Non-pigmented ciliary epithelial cell (primary cell): Measurements from ENCODE around the gene BLMH.

Experiments used
- DNase-seq: peaks from one replicate; pipeline ENCODE4 v3.0.0-alpha.2; 2010; ENCODE audit warnings: low read depth

BLMH gene

DNA sequence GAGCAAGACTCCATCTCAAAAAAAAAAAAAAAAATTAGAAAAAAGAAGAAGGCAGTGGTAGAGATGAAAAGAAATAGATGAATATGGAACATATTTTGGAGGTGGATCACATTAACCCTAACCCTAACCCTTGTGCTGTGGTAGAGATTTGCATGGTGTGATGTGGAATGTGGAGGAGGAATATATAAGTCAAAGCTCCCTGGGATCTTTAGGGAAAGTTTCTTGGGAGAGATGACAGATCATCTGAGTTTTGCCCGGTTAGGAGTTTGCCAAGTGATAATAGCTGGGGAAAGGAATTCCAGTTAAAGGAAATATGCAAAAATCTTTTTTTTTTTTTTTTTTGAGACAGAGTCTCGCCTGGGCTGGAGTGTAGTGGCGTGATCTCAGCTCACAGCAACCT lies 13.0 kb upstream of the BLMH start:
- DNase-seq, result no peak

DNA sequence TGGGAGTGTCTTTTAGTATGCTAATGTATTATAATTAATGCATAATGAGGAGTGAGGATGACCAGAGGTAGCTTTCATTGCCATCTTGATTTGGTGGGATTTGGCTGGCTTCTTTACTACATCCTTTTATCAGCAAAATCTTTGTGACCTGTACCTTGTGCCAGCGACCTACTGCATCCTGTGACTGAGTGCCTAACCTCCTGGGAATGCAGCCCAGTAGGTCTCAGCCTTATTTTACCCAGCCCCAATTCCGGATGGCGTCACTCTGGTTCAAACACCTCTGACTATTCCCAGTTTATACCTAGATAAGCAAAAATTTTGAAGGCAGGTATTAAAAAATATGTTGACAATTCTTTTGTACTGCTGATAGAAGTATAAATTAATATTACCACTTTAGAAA lies 10.5 kb upstream of the BLMH start:
- no peak for DNase-seq

DNA sequence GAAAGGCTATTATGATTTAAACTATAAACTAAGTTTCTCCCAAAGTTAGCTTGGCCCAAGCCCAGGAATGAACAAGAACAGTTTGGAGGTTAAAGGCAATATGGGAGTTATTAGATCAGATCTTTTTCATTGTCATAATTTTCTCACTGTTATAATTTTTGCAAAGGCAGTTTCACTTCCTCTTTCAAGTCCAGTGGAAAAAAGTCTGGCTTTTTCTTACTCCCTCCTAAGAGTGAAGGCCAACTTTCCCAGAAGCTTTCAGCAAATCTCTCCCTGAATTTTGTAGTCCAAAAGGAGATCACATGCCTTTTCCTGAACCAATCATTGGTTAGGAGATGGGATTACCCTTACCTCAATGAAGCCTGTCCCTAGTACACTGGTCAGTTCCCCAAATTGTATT lies 9.1 kb upstream of the BLMH start:
- DNase-seq, result no peak

DNA sequence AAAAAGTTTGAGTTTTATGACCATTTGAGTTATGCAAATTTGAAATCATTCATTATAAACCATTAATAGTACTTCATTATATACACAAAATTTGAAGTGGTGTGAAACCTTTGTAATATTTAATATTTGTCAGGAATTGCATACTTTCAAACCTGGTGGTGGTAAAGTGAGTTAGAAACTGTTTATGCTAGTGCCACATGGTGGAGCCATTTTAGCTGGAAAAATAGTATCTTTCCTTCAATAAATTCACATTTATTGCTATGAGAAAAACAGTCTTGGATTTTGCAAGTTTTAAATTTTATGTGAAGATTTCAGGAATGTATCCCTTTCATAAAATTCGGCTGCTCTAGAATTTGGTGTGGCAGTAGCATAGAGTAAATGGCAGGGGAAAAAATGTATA lies 7.3 kb upstream of the BLMH start:
- no peak for DNase-seq

DNA sequence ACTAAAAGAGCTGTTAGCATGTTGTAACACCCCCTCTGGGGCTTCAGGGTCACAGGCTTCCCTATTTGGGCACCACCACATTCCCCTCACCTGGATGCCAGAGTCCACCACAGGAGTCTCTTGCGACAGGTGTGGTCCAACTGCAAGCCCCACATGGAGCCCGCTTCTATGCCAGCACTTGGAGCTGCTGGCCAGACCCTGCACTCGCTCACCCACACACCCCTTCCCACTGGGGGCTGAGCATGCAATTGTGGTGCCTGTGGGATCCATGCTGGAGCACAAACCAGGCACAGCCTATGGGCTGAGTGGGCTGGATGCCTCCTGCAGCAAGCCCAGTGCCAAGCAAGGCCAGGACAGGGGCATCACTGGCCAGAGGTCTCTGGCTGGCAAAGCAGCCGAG lies 6.0 kb upstream of the BLMH start:
- DNase-seq, result no peak

DNA sequence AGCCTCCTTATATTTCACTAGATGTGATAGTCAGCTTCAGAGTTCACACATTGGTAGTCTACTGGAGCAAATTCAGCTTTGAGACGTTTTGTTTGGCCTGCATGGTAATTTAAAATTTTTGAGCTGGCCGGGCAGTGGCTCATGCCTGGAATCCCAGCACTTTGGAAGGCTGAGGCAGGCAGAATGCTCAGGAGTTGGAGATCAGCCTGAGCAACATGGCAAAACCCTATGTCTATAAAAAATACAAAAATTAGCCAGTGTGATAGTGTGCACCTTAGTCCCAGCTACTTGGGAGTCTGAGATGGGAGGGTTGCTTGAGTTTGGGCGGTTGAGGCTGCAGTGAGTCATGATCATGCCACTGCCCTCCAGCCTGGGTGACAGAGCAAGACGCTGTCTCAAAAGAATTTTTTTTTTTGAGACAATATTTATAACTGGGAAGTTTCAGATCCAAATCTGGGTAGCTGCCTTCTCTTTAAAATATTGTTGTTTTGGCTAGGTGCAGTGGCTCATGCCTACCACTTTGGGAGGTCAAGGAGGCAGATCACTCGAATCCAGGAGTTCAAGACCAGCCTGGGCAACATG lies 4.8 kb upstream of the BLMH start:
- no peak for DNase-seq

DNA sequence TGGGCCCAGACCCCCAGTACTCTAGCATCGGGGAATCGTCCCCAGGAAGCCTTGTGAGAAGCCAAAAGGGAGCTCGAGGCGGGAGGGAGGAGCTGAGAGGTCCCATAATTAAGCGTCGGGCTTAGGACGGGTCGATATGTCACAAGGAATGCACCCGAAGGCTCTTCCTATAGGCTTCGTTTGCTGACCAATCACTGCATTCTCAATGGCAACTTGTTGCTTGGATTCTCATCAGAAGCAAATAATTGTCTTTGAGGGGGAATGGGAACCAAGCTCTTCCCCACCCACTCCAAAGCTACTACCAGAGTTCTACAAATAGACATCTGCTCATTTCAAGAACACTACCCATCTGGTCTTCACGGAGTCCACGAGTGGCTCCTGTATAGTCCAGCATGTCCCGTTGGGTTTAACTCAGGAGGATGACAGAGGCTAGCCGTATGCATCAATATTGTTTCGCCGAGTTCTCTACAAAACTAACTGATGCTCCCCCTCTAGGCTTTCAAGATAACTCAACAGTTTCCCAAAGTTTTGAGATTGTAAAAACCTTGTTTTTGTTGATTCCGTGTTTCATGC lies 628 bp upstream of the BLMH start:
- DNase-seq, result no peak

DNA sequence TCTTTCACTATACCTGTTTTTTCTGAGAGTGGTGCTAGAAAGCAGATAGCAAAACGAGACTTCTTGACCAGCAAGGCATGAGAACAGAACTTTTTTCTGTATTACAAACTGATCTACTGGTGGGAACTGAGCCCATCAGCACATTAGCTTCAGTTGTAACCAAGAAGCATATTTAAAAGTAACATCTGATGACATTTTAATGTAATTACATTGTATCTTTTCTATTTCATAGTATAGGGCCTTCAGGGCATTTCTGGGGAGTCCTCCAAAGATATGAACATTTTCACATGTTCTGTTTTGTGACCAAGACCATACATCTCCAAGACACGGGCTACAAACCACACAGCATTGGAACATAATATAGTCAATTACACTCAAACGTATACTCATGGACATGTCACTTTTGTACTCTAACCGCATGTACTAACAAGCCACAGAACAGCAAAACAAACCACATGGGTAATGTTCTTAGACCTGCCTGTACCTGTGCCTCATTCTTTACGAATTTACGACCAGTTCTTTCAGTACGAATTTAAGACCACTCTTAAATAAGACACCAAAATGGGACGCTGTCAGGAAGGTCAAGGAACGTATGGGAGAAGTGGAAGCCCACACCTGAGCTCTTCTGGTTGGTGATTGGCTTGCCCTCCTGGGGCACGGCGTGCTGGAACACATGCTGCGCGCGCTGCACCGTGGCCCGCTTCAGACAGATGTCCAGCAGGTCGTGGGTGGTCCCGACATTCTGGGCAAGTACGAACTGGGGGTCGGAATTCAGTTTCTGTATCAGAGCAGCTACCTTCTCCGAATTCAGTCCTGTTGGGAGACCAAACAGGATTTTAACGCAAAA lies 825 bp downstream of the BLMH start:
- no peak for DNase-seq

DNA sequence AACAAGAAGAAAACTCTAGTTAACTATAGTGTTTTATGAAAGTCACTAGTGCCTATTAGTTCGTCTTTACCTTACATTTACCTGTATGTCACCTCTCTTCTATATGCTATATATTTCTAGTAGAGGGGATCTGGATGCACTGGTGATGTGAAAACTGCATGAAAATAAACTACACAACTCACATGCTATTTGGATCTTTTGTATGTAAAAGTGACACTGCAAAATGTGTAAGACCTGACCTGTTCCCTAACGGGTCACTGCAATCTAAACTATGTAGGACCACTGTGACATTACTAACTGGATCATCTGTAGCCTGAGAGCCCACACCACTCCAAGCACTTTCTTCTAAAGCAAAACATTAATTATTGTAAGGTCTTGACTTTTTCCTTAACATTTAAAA lies 1.7 kb downstream of the BLMH start:
- no peak for DNase-seq

DNA sequence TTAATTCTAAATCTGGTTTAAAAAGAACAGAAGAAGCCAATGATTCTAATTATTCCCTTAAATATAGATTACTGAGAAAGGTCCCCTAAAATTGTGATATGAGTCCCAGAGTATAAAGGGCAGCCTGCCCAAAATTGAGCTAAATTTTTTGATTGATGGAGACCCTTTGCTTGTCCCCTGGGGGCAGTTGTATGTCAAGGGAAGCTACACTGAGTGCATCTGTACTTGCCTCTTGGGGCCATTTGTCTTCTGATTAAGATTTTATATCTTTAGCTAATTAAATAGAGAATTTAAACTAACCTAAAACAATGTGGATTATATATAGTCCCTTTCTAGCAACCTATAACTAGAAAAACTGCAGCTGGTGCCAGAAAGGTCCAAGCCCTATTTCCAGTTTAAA lies 12.6 kb downstream of the BLMH start:
- DNase-seq, result no peak

DNA sequence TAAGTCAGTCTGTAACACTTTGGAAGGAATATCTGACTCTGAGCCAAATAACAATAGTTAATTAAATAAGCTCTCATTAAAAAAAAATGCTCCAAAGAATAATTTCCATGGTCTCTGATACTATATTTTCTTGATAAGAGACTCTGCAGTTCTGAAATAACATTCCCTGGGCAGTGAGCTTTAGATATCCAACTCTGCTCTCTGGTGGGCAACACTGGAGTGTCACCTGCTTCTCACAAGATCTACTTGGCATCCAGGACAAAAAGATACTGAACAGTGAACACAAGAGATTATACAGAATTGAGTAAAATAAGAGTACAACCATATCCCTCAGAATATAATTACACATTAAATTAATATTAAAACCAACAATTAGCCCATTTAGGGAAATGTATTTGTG lies 13.7 kb downstream of the BLMH start:
- DNase-seq, result peak; percentile 35

DNA sequence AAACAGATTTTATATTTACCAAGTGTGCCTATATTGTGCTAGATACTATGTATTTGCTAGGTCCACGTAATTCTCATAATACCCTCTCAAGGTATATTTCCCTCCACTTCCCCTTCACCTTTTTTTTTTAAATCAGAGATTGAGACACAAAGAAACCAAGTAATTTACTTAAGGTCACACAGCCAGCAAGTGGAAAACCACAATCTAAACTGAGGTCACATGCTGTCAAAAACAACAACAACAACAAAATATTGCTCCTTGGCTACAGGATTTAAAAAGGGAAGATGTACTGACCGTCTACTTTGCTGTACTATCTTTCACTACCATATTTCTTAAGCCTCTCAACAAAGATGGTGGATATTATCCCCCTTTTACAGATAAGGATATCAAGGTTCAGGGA lies 15.8 kb downstream of the BLMH start:
- no peak for DNase-seq

DNA sequence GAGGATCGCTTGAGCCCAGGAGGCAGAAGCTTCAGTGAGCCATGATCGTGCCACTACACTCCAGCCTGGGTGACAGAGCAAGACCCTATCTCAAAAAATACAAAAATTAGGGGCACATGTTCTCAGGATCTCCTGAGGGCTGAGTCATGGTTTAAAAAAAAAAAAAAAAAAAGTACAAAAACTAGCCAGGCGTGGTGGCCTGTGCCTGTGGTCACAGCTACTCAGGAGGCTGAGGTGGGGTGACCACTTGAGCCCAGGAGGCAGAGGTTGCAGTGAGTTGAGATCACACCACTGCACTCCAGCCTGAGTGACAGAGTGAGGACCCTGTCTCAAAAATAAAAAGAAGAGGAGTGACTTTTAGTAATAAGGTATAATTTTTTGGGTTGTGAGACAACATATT lies 16.9 kb downstream of the BLMH start:
- DNase-seq, result no peak

DNA sequence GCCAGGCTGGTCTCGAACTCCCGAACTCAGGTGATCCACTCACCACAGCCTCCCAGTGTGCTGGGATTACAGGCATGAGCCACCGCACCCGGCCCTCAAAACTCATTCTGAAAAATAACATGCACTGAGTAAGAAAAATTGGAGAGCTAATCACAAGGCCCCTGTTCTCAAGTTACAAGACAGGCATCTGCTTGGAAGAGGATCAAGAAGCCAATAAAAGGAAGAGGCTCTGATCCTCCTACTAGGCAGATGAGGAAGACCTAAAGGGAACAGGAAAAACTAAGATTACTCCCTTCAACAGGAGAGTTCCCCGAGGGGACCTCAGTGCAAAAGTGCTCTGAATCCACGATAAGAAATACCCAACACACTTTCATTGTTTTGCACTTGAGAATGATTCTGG lies 18.4 kb downstream of the BLMH start:
- DNase-seq, result no peak

DNA sequence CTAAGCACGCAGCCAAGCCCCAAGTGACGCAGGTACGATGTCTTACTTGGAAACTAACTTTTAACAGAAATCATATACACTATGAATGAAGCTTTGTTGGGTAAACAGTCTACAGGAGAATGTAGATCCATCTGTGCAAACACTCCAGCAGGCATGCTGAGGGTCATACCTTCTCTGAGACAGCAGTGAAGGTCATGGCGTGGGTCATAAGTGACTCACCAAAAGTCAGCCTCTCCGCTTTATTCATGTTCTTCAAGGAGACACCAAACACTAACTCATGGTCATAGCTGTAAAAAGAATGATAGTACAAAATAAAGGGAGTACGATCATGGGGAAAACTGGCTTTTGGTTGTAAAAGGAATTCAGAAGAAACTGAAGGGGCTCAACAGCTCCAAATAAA lies 20.6 kb downstream of the BLMH start:
- no peak for DNase-seq

DNA sequence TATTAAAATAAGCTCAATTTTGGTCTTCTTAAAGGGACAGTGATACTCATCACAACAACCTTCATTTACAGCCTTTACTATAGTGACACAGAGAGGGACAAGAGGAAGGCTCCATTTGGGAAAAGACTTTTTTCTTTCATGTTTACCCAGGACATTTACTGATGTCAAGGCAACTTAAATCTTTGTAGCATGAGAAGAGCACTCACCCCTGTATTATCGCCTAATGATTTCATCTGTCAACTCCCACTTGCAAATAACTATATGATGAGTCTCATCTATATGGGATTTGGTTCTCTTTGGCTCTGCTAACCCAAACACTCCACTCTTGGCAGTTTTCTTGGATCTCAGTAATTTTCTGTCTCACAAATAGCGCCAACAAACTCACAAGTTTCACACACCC lies 24.1 kb downstream of the BLMH start:
- peak; percentile 35 for DNase-seq

DNA sequence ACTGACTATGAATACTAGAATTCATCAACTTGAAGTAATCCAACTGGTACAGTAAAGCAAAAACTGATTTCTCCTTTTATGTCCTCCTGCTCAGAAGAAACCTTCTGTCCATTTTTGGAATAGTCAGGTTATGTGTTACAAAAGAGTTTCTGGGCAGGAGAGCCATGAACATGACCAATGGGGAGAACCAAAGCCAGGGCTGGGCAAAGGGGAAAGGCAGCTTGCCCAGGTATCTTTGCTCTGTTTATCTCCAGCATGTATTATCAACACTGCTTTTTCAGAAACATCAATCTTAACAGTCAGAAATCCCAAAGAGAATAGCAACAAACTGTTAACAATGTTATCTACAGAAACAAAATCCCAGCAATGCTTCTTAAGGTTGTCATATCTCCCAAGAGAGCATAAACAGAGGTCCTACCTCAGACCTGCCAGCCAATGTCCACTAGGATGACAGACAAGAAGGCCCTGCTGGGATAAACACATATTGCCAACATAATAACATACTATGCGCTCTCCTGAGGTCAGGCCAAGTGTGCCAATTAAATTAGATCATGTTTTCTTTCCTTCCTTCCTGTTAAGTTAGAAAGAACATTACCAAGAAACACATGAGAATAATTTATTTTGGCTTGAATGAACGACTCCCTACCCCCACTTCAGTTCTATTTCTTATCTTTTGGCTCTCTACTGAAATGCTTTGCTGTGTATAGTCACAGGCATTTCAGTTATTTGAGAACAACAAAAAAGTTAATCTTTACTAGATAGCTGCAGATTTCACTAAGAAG lies 28.0 kb downstream of the BLMH start:
- peak; percentile 27 for DNase-seq

DNA sequence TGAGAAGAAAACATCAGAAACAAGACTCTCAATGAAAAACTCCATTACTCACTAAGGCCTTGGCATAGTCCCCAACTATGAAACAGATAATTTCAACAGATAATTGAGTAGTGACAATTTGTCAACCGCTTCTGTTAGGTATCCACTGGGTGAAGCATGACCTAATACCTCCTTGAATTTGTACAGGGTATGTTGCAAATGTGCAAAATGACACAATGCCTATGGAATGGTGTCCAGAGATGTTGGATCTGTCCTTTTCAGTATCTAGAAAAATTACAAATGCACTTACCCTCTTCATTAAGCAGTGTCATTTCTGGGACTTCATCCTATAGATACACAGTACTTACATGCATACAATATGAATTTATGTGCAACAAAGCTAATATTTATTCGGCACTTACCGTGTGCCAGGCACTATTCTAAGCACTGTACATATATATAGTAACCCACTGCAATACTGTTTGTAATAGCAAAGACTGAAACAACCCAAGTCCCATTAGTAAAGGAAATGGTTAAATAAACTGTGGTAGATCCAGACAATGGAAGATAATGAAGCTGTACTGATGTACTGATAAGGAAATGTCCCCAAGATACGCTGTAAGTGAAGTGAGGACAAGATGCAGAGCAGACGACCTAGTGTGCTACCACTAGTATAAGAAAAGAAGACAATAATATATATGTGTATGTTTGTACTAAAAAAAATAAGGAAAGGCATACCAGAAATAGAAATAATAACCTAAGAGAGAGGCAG lies 34.8 kb downstream of the BLMH start:
- DNase-seq, result no peak

DNA sequence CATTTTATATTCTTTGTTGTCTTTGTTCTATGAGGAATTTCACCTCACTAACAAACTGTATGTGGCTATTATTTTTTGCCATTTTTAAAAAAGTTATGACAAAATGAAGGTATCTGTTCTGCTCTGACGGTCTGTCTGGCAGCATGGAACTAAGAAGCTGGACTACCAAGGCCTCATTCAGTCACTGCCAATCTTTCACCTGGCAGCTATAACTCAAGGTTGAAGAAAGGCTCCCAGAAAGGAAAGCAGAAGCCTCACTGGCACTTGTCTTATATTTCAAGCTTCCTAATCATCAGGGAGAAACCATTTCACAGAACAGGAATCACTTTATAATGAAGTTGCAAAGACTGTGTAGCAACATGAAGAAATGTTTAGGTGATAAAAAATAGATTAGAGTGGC lies 37.6 kb downstream of the BLMH start:
- no peak for DNase-seq

DNA sequence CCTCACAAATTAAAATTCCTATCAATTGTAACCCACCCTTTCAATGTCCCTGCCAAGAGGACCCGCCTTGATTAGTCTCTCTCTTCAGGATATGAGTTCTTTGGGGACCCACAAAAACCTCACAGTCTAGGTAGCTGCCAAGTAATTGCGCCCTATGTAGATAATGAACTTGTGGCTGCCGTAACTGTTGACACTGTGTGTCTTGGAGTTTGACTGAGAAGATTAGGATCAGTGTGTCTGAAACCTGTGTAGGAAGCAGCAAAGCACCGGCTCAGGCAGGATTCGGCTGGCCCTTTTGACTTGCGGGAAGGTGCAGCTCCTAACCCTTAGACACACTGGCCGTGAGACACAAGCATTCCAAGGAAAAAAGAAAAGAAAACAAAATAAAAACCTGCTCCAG lies 38.4 kb downstream of the BLMH start:
- DNase-seq, result no peak

DNA sequence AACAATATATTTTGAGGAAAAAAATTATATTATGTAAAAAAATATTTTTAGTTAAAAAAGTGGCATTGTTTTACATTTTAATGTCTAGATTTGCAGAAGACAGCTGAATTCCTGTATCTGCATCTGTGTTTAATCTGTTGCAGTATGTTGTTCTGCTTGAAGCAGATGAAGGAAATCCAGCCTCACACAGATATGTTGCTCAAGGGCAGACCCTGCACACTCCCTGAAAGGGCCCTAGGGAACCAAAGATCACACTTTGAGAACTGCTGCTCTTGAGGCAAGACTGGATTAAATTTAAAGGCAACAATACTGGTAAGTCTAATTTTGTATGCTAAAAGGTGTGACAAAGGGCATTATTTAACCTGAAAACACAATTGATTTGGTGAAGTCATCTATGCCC lies 39.8 kb downstream of the BLMH start:
- no peak for DNase-seq

DNA sequence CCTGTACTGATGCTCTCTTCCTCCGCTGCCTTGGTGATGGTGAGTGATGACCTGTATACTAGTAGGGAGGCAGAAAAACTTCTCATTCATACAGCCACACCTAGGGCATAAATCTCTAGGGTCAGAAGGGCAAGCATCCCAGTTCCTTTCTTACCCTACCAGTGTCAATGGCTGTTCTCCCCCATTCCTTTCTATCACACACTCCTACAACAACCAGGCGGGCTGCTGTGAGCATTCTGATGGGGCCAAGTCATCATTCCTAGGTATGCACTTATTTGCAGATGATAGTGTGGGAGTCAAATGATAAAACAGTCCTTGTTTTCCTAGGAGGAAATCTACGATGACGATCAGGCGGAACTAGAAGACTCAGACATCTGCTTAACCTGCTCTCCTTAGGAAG lies 42.3 kb downstream of the BLMH start:
- DNase-seq, result no peak
